ENCODE measurements around the gene KLHDC8B. TPM values are rescaled to one million over a fixed set of nuclear protein-coding genes. Genes with fewer than 3 reads are reported as not detected.

KLHDC8B gene
- total RNA-seq, 1 experiment from 2014 or later, result 1.7 TPM

DNA sequence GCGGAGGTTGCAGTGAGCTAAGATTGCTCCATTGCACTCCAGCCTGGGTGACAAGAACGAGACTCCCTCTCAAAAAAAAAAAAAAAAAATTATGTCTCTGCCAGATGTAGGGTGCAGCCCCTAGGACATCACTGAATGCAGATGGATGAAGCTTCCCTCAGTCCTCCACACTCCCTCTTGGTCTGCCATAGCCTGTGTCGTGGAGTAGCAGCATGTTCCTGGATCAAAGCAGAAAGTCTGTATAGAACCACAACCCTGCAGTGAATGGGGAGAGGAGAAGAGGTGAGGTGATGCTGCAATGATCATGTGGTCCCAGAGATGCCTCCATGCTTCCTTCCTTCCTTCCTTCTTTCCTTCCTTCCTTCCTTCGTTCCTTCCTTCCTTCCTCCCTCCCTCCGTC, 23.2 kb upstream of the KLHDC8B start:
- DNase-seq (ENCODE audit: unreplicated experiment), result no peak
- Mint-ChIP-seq H3K4me1 (ENCODE audit: insufficient read depth, unreplicated experiment) (no peaks in the 10 kb centered on the region), H3K27me3 (ENCODE audit: insufficient read depth, unreplicated experiment) (no peaks in the 10 kb centered on the region), H3K27ac (ENCODE audit: low read depth, unreplicated experiment) (no peak overlapping the region), H3K36me3 (ENCODE audit: insufficient read depth, unreplicated experiment) (no peaks in the 10 kb centered on the region), H3K4me3 (ENCODE audit: unreplicated experiment) (no peak overlapping the region), H3K9me3 (ENCODE audit: unreplicated experiment) (no peaks in the 10 kb centered on the region)
- intact Hi-C loops (cut with micrococcal nuclease), result no loop called here
- no peak for TF ChIP-seq CTCF (IDR thresholded peaks at IDR 0.05; ENCODE audit: unreplicated experiment)
- BruUV-seq (replicated peaks), result no TSS peak
- CTCF ChIA-PET, result no interaction called here
- POLR2A ChIA-PET, result no interaction called here

GRCh38 chr3:49151610-49152009, 19.8 kb upstream of the KLHDC8B start:
- ChIA-PET POLR2A (interaction anchor here (0.7 kb wide), 1 partner anchor 18 kb away, joined by 3 read pairs; no protein-coding TSS in a partner anchor), CTCF (no interaction called here)
- Mint-ChIP-seq H3K27ac (ENCODE audit: low read depth, unreplicated experiment) (no peak overlapping the region), H3K4me1 (ENCODE audit: insufficient read depth, unreplicated experiment) (no peaks in the 10 kb centered on the region), H3K4me3 (ENCODE audit: unreplicated experiment) (no peak overlapping the region), H3K36me3 (ENCODE audit: insufficient read depth, unreplicated experiment) (no peaks in the 10 kb centered on the region), H3K9me3 (ENCODE audit: unreplicated experiment) (no peaks in the 10 kb centered on the region), H3K27me3 (ENCODE audit: insufficient read depth, unreplicated experiment) (no peaks in the 10 kb centered on the region)
- no peak for DNase-seq (ENCODE audit: unreplicated experiment)
- no peak for TF ChIP-seq CTCF (IDR thresholded peaks at IDR 0.05; ENCODE audit: unreplicated experiment)
- intact Hi-C loops (cut with micrococcal nuclease), result loop anchor here (10.0 kb wide), 1 partner anchor 127 kb away; the partner anchor contains the start of genes IMPDH2 and NDUFAF3
- BruUV-seq (replicated peaks), result no TSS peak

GRCh38 chr3:49153349-49153912, 18.0 kb upstream of the KLHDC8B start:
- Mint-ChIP-seq H3K36me3 (ENCODE audit: insufficient read depth, unreplicated experiment) (no peaks in the 10 kb centered on the region), H3K27ac (ENCODE audit: low read depth, unreplicated experiment) (no peak overlapping the region), H3K27me3 (ENCODE audit: insufficient read depth, unreplicated experiment) (no peaks in the 10 kb centered on the region), H3K9me3 (ENCODE audit: unreplicated experiment) (no peaks in the 10 kb centered on the region), H3K4me3 (ENCODE audit: unreplicated experiment) (no peak overlapping the region), H3K4me1 (ENCODE audit: insufficient read depth, unreplicated experiment) (no peaks in the 10 kb centered on the region)
- ChIA-PET POLR2A (interaction anchor here (0.5 to 1.2 kb wide), 3 partner anchors 16 to 155 kb away, joined by 3 to 4 read pairs (median 3); partner anchors contain the start of gene QARS1), CTCF (interaction anchor here (0.9 kb wide), 1 partner anchor 17 kb away, joined by 3 read pairs; no protein-coding TSS in a partner anchor)
- no peak for DNase-seq (ENCODE audit: unreplicated experiment)
- no peak for TF ChIP-seq CTCF (IDR thresholded peaks at IDR 0.05; ENCODE audit: unreplicated experiment)
- no TSS peak for BruUV-seq (replicated peaks)
- intact Hi-C loops (cut with micrococcal nuclease), result loop anchor here (10.0 kb wide), 1 partner anchor 129 kb away; the partner anchor contains the start of genes IMPDH2 and NDUFAF3

DNA sequence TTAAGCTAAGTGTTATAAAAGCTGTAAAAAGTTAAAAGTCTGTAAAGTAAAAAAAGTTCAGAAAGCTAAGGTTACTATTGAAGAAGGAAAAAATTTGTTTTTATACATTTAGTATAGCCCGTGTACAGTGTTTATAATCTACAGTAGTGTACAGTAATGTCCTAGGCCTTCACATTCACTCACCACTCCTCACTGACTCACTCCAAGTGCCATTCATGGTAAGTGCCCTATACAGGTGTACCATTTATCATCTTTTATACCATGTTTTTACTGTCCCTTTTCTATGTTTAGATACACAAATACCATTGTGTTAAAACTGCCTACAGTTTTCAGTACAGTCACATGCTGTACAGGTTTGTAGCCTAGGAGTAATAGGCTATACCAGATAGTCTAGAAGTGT, 14.1 kb upstream of the KLHDC8B start:
- Mint-ChIP-seq H3K4me1 (ENCODE audit: insufficient read depth, unreplicated experiment) (no peaks in the 10 kb centered on the region), H3K4me3 (ENCODE audit: unreplicated experiment) (no peak overlapping the region), H3K36me3 (ENCODE audit: insufficient read depth, unreplicated experiment) (no peaks in the 10 kb centered on the region), H3K27me3 (ENCODE audit: insufficient read depth, unreplicated experiment) (no peaks in the 10 kb centered on the region), H3K27ac (ENCODE audit: low read depth, unreplicated experiment) (no peak overlapping the region), H3K9me3 (ENCODE audit: unreplicated experiment) (no peaks in the 10 kb centered on the region)
- ChIA-PET CTCF (interaction anchor here (0.7 to 1.8 kb wide), 7 partner anchors 35 to 135 kb away, joined by 3 to 4 read pairs (median 3); no protein-coding TSS in a partner anchor), POLR2A (interaction anchor here (1.2 to 1.5 kb wide), 4 partner anchors 8 to 25 kb away, joined by 3 to 5 read pairs (median 4); partner anchors contain the start of gene LAMB2)
- no peak for TF ChIP-seq CTCF (IDR thresholded peaks at IDR 0.05; ENCODE audit: unreplicated experiment)
- BruUV-seq (replicated peaks), result no TSS peak
- intact Hi-C loops (cut with micrococcal nuclease), result loop anchor here (10.0 kb wide), 1 partner anchor 132 kb away; the partner anchor contains the start of genes IMPDH2 and NDUFAF3
- DNase-seq (ENCODE audit: unreplicated experiment), result no peak

Measured in MCF 10A (cell line).